ENCODE measurements around the gene SLC6A5.
"Not testable (repeated sequence)": the region's sequence is repeated elsewhere in the genome, so short reads cannot be mapped to it uniquely, and the experiment has no call there.

The SLC6A5 gene

GRCh38 chr11:20599221-20600019 is at the start of gene SLC6A5:
SLC6A5 (plus strand) TSS chr11:20599608; CDS start chr11:20599673, 65 bp downstream.
- Histone ChIP-seq H3K9me2 (replicated peaks; ENCODE audit: insufficient read depth, low read length) (no peaks in the 10 kb centered on the region), H3K9ac (ENCODE audit: low read length) (no peak within 1 kb of the TSS), H3F3A (ENCODE audit: insufficient read depth, low read length) (no peaks in the 10 kb centered on the region), H3K4me3 (ENCODE audit: low read length) (no peak within 1 kb of the TSS), H3K27ac (ENCODE audit: low read length) (no peak within 1 kb of the TSS), H3K4me2 (ENCODE audit: low read depth, low read length) (no peak within 1 kb of the TSS), H3K27me3 (replicated peaks; ENCODE audit: insufficient read depth, low read length) (peaks cover 29% of the 10 kb centered on the region), H3K36me3 (replicated peaks; ENCODE audit: insufficient read depth, low read length) (no peaks in the 10 kb centered on the region), H3K79me2 (ENCODE audit: low read length) (no peaks in the 10 kb centered on the region), H3K9me3 (replicated peaks; ENCODE audit: insufficient read depth, low read length) (no peaks in the 10 kb centered on the region), H2AFZ (ENCODE audit: low read length) (no peak within 1 kb of the TSS), H4K20me1 (ENCODE audit: insufficient read depth, low read length) (no peaks in the 10 kb centered on the region), H3K4me1 (ENCODE audit: low read length) (no peaks in the 10 kb centered on the region)
- peak; percentile 69 for DNase-seq
- TF ChIP-seq EZH2phosphoT487 (IDR thresholded peaks at IDR 0.05; ENCODE audit: low read length) (no peak), EZH2 (optimal IDR thresholded peaks at IDR 0.05; ENCODE audit: low read depth, low read length) (no peak), CTCF (IDR thresholded peaks at IDR 0.05; ENCODE audit: low read length) (no peak)

- Histone ChIP-seq H3K79me2 (ENCODE audit: low read length) (no peaks in the 10 kb centered on the region), H4K20me1 (ENCODE audit: insufficient read depth, low read length) (no peaks in the 10 kb centered on the region), H3K9me2 (replicated peaks; ENCODE audit: insufficient read depth, low read length) (no peaks in the 10 kb centered on the region), H3F3A (ENCODE audit: insufficient read depth, low read length) (no peaks in the 10 kb centered on the region), H3K9me3 (replicated peaks; ENCODE audit: insufficient read depth, low read length) (no peaks in the 10 kb centered on the region), H3K27me3 (replicated peaks; ENCODE audit: insufficient read depth, low read length) (no peaks in the 10 kb centered on the region), H3K27ac (ENCODE audit: low read length) (no peak overlapping the region), H3K4me1 (ENCODE audit: low read length) (no peaks in the 10 kb centered on the region), H3K4me2 (ENCODE audit: low read depth, low read length) (no peak overlapping the region), H2AFZ (ENCODE audit: low read length) (no peak overlapping the region), H3K9ac (ENCODE audit: low read length) (no peak overlapping the region), H3K36me3 (replicated peaks; ENCODE audit: insufficient read depth, low read length) (no peaks in the 10 kb centered on the region), H3K4me3 (ENCODE audit: low read length) (no peak overlapping the region)
- DNase-seq, result no peak
- TF ChIP-seq EZH2 (optimal IDR thresholded peaks at IDR 0.05; ENCODE audit: low read depth, low read length) (no peak), EZH2phosphoT487 (IDR thresholded peaks at IDR 0.05; ENCODE audit: low read length) (no peak), CTCF (IDR thresholded peaks at IDR 0.05; ENCODE audit: low read length) (no peak)
These were observed 48.3 kb upstream of the SLC6A5 start for GRCh38 chr11:20551096-20551495.

- Histone ChIP-seq H3K4me1 (ENCODE audit: low read length) (no peaks in the 10 kb centered on the region), H3K4me2 (ENCODE audit: low read depth, low read length) (no peak overlapping the region), H3K4me3 (ENCODE audit: low read length) (no peak overlapping the region), H3K27me3 (replicated peaks; ENCODE audit: insufficient read depth, low read length) (no peaks in the 10 kb centered on the region), H3K79me2 (ENCODE audit: low read length) (no peaks in the 10 kb centered on the region), H3K9ac (ENCODE audit: low read length) (no peak overlapping the region), H3K9me3 (replicated peaks; ENCODE audit: insufficient read depth, low read length) (no peaks in the 10 kb centered on the region), H3F3A (ENCODE audit: insufficient read depth, low read length) (no peaks in the 10 kb centered on the region), H3K27ac (ENCODE audit: low read length) (no peak overlapping the region), H3K9me2 (replicated peaks; ENCODE audit: insufficient read depth, low read length) (no peaks in the 10 kb centered on the region), H3K36me3 (replicated peaks; ENCODE audit: insufficient read depth, low read length) (no peaks in the 10 kb centered on the region), H4K20me1 (ENCODE audit: insufficient read depth, low read length) (no peaks in the 10 kb centered on the region), H2AFZ (ENCODE audit: low read length) (no peak overlapping the region)
- DNase-seq, result no peak
- TF ChIP-seq EZH2 (optimal IDR thresholded peaks at IDR 0.05; ENCODE audit: low read depth, low read length) (no peak), EZH2phosphoT487 (IDR thresholded peaks at IDR 0.05; ENCODE audit: low read length) (no peak), CTCF (IDR thresholded peaks at IDR 0.05; ENCODE audit: low read length) (no peak)
These were observed 43.6 kb upstream of the SLC6A5 start for GRCh38 chr11:20555783-20556182.

GRCh38 chr11:20556396-20556795 is 43.0 kb upstream of the SLC6A5 start:
- H3K9ac ChIP-seq (ENCODE audit: low read length); DNase-seq; H4K20me1 ChIP-seq (ENCODE audit: insufficient read depth, low read length); H3K4me3 ChIP-seq (ENCODE audit: low read length); H3K4me1 ChIP-seq (ENCODE audit: low read length); H3K27ac ChIP-seq (ENCODE audit: low read length); H2AFZ ChIP-seq (ENCODE audit: low read length); H3F3A ChIP-seq (ENCODE audit: insufficient read depth, low read length); H3K36me3 ChIP-seq (replicated peaks; ENCODE audit: insufficient read depth, low read length); H3K27me3 ChIP-seq (replicated peaks; ENCODE audit: insufficient read depth, low read length); H3K4me2 ChIP-seq (ENCODE audit: low read depth, low read length); H3K79me2 ChIP-seq (ENCODE audit: low read length); H3K9me2 ChIP-seq (replicated peaks; ENCODE audit: insufficient read depth, low read length); H3K9me3 ChIP-seq (replicated peaks; ENCODE audit: insufficient read depth, low read length): not testable (repeated sequence)
